ENCODE measurements around the gene APOL4. TPM values are rescaled to one million over a fixed set of nuclear protein-coding genes. Genes with fewer than 3 reads are reported as not detected.
A peak's percentile ranks its signal among the peaks of the same experiment; 100 is the strongest.
"Not testable (repeated sequence)": the region's sequence is repeated elsewhere in the genome, so short reads cannot be mapped to it uniquely, and the experiment has no call there.

The APOL4 gene
- polyA plus RNA-seq, 6 donors from 2014 or later: 0.09 to 1.6 (median 0.72) TPM; not detected in 2

DNA sequence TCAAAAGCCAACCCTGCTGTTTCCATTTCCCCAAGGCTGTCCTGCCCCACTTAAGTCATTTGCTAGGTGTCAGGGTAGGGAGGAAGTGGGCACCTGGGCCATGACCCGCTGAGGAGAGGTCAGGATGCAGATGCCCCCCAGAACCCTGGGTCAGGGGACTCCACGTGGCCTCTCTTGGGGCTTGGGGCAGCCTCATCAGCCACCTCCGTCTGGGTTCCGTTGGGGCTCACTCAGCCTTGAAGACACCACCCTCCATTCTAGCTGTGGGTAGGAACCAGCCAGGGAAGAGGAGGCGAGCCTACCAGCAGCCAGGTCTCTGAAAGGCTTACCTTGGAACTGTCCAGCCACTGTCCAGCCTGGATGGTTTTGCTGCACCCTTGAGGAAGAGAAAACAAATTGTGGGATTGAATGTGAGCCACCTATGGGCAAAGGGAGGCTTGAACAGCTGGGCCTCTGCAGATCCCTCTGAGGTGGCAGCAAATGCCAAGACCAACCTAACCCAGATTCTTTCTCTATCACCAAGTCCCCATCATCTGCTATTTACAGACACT, 2.5 kb downstream of the APOL4 start:
- Mint-ChIP-seq H3K4me3 (peak overlapping the region in 1 of 8 donors; percentile 44), H3K36me3 (peaks cover 0 to 7% of the 10 kb centered on the region in 2 donors), H3K27me3 (peaks cover 20 to 34% (median 27%) of the 10 kb centered on the region in 3 donors), H3K4me1 (peaks cover 8 to 18% (median 17%) of the 10 kb centered on the region in 3 donors), H3K9me3 (no peaks in the 10 kb centered on the region), H3K27ac (peak overlapping the region in 1 of 6 donors; percentile 30)
- ATAC-seq (ENCODE audit: low read depth in 2 of 2) (no peak), DNase-seq (no peak)

DNA sequence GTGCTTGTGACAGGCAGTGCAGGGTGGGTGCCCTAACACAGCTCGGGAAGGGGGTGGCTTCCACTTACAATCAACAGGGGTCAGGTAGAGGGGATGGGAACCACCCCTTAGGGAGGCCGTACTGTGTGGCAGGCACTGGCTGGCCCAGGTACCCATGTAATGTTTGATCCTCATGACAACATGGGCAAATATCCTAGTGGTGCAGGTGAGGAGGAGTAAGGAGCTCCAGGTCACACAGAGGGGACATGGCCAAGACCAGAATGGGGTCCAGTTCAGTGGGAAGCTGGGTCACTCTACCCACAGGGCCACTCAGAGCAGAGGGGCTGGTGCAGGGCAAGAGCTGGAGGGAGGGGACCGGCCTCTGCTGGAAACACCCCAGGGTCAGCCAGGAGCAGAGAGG, 3.1 kb downstream of the APOL4 start:
- no peak for DNase-seq
- H3K36me3 Mint-ChIP-seq: peaks cover 0 to 7% of the 10 kb centered on the region in 2 donors
- peaks cover 20 to 35% (median 23%) of the 10 kb centered on the region in 3 donors for H3K27me3 Mint-ChIP-seq
- peaks cover 8 to 17% (median 17%) of the 10 kb centered on the region in 3 donors for H3K4me1 Mint-ChIP-seq
- no peak for ATAC-seq (ENCODE audit: low read depth in 2 of 2)
- no peaks in the 10 kb centered on the region for H3K9me3 Mint-ChIP-seq
- no peak overlapping the region for H3K4me3 Mint-ChIP-seq
- H3K27ac Mint-ChIP-seq: no peak overlapping the region

DNA sequence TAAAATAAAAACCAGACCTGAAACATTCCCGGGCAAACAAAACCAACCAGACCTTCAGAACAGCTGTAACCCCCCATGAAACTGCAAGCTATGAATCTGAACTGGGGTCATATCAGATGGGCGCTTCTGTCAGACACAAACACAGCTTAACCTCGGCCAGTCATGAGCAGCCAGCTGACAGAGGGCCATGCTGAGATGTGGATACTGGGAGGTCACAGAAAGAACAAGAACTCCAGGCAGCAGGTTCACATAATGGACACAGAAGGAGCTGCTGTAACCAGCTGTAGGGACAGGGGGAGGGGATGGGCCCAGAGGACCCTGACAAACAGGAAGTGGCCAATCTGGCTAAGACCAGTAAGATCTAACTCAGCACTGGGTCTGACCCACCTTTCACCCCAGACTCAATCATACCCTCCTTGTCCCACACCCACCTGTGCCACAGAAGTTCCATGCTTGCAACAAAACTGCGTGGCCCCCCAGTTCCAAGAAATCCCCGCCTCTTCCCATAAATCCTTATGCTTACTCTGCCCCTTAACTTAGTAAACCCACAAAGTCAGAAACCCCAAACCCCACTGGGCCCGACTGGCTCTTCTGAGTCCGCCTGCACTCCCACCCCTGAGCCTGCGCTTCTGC, 4.0 kb downstream of the APOL4 start:
- DNase-seq (no peak), ATAC-seq (ENCODE audit: low read depth in 2 of 2) (no peak)
- H3K27me3 Mint-ChIP-seq: peaks cover 20 to 44% (median 23%) of the 10 kb centered on the region in 3 donors
- peaks cover 0 to 7% of the 10 kb centered on the region in 2 donors for H3K36me3 Mint-ChIP-seq
- peak overlapping the region in 3 of 6 donors; percentile 19 to 92 (median 66) for H3K27ac Mint-ChIP-seq
- H3K4me3 Mint-ChIP-seq: peak overlapping the region in 2 of 8 donors; percentile 1 to 30
- H3K9me3 Mint-ChIP-seq: no peaks in the 10 kb centered on the region
- H3K4me1 Mint-ChIP-seq: peaks cover 8 to 17% (median 17%) of the 10 kb centered on the region in 3 donors

DNA sequence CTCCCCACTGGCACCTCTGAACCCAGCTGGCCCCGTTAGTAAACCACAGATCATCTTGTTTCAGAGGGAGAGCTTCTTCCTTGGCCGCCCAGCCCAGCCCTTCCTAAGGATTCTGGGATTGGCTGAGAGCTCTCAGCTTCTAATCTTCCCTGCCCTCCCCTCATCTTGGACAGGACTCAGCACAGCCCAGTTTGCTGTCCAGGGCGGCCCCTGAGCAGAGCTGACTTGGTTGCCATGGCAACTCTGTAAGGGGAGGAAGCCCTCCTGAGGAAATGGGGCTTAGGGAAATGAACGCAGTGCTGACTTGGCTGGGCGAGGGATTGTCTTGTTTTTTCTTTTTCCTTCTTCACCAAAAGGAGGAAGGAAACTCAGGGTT, 4.6 kb downstream of the APOL4 start:
- peaks cover 8 to 17% (median 17%) of the 10 kb centered on the region in 3 donors for H3K4me1 Mint-ChIP-seq
- no peak overlapping the region for H3K4me3 Mint-ChIP-seq
- no peak for ATAC-seq (ENCODE audit: low read depth in 2 of 2)

DNA sequence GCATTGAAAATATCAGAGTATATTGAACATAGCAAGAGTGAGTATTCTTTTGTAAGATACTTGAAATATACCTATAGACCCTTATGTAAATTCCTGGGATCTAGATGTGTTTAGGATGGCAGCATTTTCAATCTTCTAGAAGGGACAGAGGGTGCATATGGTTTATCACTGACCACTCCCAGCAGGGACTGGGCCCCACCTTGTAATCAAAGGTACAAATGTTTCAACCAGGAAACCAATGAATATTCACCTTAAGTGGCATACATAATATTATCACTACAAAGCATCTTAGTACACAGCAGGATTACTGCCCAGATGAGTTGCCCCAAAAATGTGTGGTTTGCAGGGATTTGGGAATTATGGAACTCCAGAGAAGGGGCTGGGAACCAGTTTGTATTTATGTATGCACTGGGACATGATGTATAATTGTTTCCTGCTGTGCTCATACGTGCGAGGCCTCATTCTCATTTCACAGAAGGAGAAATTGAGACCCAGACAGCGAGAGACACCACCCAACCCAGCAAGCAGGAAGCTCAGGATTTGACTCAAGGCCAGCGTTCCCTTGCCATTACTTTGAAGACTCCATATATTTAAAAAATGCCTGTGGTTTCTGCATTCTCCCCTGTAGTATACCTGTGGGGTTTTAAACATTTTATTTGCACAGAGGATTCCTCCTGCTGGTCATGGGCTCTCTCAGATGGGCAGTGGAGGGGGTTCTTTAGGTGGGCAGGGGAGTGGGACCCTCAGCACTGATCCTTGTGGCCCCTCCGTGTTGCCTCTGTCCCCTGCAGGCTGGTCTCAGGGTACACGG, 5.2 kb downstream of the APOL4 start:
- H3K9me3 Mint-ChIP-seq: no peaks in the 10 kb centered on the region
- DNase-seq (no peak), ATAC-seq (ENCODE audit: low read depth in 2 of 2) (no peak)
- H3K27me3 Mint-ChIP-seq: peaks cover 20 to 41% (median 23%) of the 10 kb centered on the region in 3 donors
- peaks cover 8 to 17% (median 17%) of the 10 kb centered on the region in 3 donors for H3K4me1 Mint-ChIP-seq
- H3K27ac Mint-ChIP-seq: no peak overlapping the region
- H3K36me3 Mint-ChIP-seq: peaks cover 0 to 7% of the 10 kb centered on the region in 2 donors
- no peak overlapping the region for H3K4me3 Mint-ChIP-seq

More for the DNA sequence above, 4.6 kb downstream of the APOL4 start:
- Mint-ChIP-seq H3K36me3 (peaks cover 0 to 7% of the 10 kb centered on the region in 2 donors), H3K27ac (peak overlapping the region in 1 of 6 donors; percentile 33), H3K9me3 (no peaks in the 10 kb centered on the region), H3K27me3 (peaks cover 20 to 43% (median 23%) of the 10 kb centered on the region in 3 donors)
- no peak for DNase-seq

DNA sequence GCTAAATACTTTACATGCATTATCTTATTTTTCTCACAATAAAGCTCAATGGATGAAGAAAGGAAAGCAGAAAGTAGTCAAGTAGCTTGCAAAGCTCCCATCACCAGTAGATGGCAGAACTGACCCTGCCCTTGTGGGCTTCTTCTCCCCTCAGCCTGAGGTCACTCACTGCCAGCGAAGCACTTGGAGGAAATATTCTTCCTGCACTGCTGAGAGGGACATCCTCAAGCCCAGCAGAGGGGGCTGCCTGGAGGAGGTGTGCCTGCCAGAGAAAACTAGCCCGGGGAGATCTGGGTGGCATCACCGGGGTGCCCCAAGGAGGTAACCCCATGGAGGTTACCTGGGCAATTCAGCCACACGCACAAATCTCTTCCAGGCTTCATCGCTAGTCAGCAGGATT, 6.6 kb downstream of the APOL4 start:
- H3K4me3 Mint-ChIP-seq: no peak overlapping the region
- no peak for ATAC-seq (ENCODE audit: low read depth in 2 of 2)

DNA sequence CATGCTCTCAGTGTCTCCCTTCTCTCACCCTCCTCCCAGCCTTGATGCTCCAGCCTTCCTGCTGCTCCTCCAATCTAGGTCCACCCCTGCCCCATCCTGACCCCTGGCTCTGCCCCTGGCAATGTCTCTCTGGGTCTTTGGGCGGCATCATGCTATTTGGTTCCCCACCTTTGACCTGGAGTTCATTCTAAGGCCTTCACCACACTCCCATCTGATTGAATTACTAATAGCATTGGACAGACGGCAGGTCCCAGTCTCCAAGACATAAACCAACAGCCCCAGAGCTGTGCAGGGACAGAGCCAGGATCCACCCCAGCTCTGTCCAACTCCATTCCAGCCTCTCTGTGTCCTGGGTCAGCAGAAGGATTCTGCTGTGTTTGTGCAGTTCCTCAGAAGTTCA, 7.2 kb downstream of the APOL4 start:
- peaks cover 0 to 7% of the 10 kb centered on the region in 2 donors for H3K36me3 Mint-ChIP-seq
- ATAC-seq (ENCODE audit: low read depth in 2 of 2) (no peak), DNase-seq (no peak)
- H3K4me3 Mint-ChIP-seq: no peak overlapping the region
- peaks cover 14 to 49% (median 22%) of the 10 kb centered on the region in 3 donors for H3K27me3 Mint-ChIP-seq
- H3K27ac Mint-ChIP-seq: no peak overlapping the region
- H3K4me1 Mint-ChIP-seq: peaks cover 8 to 17% (median 17%) of the 10 kb centered on the region in 3 donors
- H3K9me3 Mint-ChIP-seq: no peaks in the 10 kb centered on the region

More for the DNA sequence above, 6.6 kb downstream of the APOL4 start:
- Mint-ChIP-seq H3K4me1 (peaks cover 8 to 17% (median 17%) of the 10 kb centered on the region in 3 donors), H3K27ac (no peak overlapping the region), H3K27me3 (peaks cover 16 to 43% (median 16%) of the 10 kb centered on the region in 3 donors), H3K9me3 (no peaks in the 10 kb centered on the region), H3K36me3 (peaks cover 0 to under 1% of the 10 kb centered on the region in 2 donors)
- peak; percentile 14 for DNase-seq

DNA sequence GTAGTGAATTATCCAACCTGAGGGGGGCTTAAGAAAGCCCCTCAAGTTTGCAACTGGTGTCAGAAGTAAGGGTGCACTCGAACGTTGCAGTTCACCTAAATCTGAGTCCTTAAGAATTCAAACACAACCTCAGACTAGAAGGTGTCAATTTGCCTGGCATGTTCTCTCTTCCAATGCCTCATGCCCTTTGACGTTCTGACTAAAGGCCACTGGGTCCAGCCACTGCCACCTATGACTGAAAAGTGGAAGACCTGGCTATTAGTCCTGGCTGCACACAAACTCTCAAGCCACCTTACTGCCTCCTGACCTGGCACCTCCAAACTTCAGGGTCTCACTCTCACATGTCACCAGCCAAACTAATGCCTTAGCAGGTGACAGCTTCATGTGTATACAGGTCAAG, 8.0 kb downstream of the APOL4 start:
- no peak for DNase-seq
- H3K9me3 Mint-ChIP-seq: no peaks in the 10 kb centered on the region
- H3K4me1 Mint-ChIP-seq: peaks cover 8 to 17% (median 16%) of the 10 kb centered on the region in 3 donors
- H3K27ac Mint-ChIP-seq: no peak overlapping the region
- no peak for ATAC-seq (ENCODE audit: low read depth in 2 of 2)
- peaks cover 12 to 55% (median 21%) of the 10 kb centered on the region in 3 donors for H3K27me3 Mint-ChIP-seq
- H3K4me3 Mint-ChIP-seq: no peak overlapping the region
- peaks cover 0 to 8% of the 10 kb centered on the region in 2 donors for H3K36me3 Mint-ChIP-seq

DNA sequence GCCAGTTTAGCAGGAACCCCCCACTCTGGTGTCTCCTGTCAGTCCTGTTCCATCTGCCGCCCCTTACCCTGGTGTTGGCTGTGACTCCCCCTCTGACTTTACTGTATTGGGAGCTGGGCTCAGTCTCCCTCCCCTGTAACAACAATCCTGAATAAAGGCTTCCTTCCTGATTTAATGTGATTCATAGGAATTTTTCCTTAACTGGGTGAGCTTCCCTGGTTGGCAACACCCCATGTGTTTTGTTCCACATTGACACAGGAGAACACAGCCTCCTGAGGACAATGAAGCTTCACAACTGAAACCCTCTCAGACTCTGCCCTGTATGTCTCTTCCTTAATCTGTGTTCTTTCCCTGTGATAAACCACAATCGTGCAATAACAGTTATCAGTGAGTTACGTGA, 8.4 kb downstream of the APOL4 start:
- ATAC-seq (ENCODE audit: low read depth in 2 of 2): no peak
- no peaks in the 10 kb centered on the region for H3K9me3 Mint-ChIP-seq
- peaks cover 10 to 51% (median 17%) of the 10 kb centered on the region in 3 donors for H3K27me3 Mint-ChIP-seq
- no peak for DNase-seq
- H3K27ac Mint-ChIP-seq: peak overlapping the region in 1 of 6 donors; percentile 50
- peaks cover 6 to 15% (median 12%) of the 10 kb centered on the region in 3 donors for H3K4me1 Mint-ChIP-seq
- no peak overlapping the region for H3K4me3 Mint-ChIP-seq
- H3K36me3 Mint-ChIP-seq: peaks cover 3 to 8% of the 10 kb centered on the region in 2 donors

DNA sequence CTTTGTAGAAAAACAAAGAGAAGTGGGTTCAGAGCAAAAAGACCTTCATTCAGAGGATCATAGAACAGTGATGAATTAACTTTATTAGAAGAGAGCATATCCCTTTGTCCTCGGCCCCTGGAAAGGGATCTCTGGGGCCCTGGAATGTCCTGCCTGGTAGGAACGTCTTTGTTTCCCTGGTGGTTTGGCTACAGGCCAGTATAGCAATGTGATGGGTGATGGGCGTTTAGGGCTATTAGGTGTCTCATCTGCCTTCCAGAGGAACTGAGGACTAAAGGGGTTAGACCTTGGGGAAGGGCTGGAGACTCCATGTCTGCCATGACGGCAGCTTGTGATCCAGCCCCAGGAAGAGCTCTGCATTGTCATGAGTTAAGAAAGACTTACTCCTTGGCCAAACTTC, 9.1 kb downstream of the APOL4 start:
- H3K36me3 Mint-ChIP-seq: peaks cover 4 to 8% of the 10 kb centered on the region in 2 donors
- ATAC-seq (ENCODE audit: low read depth in 2 of 2) (no peak), DNase-seq (no peak)
- H3K27me3 Mint-ChIP-seq: peaks cover 8 to 45% (median 11%) of the 10 kb centered on the region in 3 donors
- H3K27ac Mint-ChIP-seq: peak overlapping the region in 1 of 6 donors; percentile 39
- H3K4me3 Mint-ChIP-seq: no peak overlapping the region
- no peaks in the 10 kb centered on the region for H3K9me3 Mint-ChIP-seq
- peaks cover 0 to 8% (median 6%) of the 10 kb centered on the region in 3 donors for H3K4me1 Mint-ChIP-seq

DNA sequence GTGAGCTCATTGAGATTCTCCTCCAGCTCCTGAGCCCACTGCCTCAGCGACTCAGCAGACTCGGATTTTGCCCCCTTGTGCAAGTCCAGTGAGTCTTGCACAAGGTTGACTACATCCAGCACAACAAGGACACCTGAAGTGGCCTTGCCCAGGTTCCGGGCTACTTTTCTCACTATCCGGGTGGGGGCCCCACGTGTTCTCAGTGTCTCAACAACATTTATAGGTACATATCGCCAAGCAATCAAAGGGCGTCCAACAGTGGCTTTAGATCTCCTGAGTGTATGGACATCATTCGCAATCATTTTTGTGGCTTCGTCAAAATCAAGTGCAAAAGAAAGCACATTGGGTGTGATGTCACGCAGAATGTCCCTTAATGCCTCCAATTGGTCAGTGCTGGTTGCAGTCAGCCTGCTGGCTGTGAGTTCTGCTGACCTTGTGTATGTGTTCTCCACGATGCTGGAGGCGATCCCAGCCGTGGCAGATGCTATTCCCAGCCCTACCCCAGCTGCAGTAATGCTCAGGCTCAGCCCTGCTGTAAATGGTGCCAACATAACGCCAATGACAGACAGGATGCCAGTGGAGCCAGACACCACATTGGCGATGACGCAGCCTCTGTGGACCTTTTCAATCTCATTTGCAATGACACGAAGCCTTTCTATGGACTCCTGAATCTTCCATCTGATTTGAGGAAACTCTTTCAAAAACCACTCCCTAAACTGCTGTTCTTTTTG, 10.3 kb downstream of the APOL4 start:
- ATAC-seq (ENCODE audit: low read depth in 2 of 2) (no peak), DNase-seq (no peak)
- Mint-ChIP-seq H3K27ac (peak overlapping the region in 1 of 6 donors; percentile 20), H3K36me3 (peaks cover 4 to 8% of the 10 kb centered on the region in 2 donors), H3K27me3 (peaks cover 4 to 39% (median 10%) of the 10 kb centered on the region in 3 donors), H3K9me3 (no peaks in the 10 kb centered on the region), H3K4me3 (no peak overlapping the region), H3K4me1 (no peaks in the 10 kb centered on the region)

DNA sequence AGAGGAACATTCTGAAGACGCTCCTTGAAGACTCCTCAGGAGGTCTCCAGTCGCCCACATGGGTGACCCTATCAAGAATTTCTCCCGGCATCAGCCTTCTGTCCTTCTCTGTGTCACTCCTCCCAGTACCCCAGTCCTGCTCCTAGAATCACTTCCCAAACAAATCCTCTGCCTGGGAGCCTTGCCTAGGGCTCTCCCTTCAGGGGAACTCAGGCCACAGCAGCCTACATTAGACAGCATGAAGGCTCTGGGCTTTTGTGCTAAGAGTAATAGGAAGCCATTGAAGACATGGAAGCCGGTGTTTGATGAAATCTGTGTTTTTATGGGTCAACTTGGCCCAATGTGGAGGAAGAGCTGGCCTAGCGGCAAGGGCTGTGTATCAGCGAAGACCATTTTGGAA, 13.7 kb downstream of the APOL4 start:
- not testable (repeated sequence) for H3K9me3 Mint-ChIP-seq; H3K36me3 Mint-ChIP-seq; DNase-seq; H3K27ac Mint-ChIP-seq; ATAC-seq (ENCODE audit: low read depth in 2 of 2); H3K4me1 Mint-ChIP-seq
- Mint-ChIP-seq H3K4me3 (peak overlapping the region in 1 of 8 donors; percentile 46), H3K27me3 (peaks cover 0 to 25% (median 10%) of the 10 kb centered on the region in 3 donors)

All from naive B cell (primary cell).